GM12873 (cell line): ENCODE data around the gene SNX4.

Experiments
- CTCF ChIP-seq: IDR thresholded peaks from 2 replicates; pipeline ENCODE4 v1.5.1; 2012; ENCODE audit warnings: low read depth, mild to moderate bottlenecking, moderate library complexity, low read length, control low read depth; ENCODE audit not compliant: insufficient read depth; ENCODE audit errors: missing control alignments

The SNX4 gene

DNA sequence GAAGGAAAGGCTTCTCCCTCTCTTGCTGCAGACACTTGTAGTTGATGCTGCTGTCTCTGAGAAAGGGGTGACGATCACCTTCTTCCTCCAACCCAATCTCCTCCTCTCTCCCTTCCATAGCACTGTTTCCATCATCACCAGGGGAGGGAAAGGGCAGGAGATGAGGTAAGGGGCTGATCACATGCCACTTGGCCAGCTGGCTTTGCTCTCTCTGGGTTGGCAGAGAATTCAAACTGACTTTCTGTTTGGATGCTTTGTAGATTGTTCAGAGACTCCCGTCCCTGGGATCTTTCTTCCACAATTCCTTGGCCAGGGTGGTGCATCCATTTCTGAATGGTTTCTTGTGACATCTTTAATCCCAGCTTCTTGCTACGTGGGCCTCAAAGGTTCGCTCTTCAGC lies 101.7 kb downstream of the SNX4 start:
- no peak for TF ChIP-seq CTCF

- no peak for TF ChIP-seq CTCF
Observed at GRCh38 chr3:125416235-125416634, 103.8 kb downstream of the SNX4 start.

DNA sequence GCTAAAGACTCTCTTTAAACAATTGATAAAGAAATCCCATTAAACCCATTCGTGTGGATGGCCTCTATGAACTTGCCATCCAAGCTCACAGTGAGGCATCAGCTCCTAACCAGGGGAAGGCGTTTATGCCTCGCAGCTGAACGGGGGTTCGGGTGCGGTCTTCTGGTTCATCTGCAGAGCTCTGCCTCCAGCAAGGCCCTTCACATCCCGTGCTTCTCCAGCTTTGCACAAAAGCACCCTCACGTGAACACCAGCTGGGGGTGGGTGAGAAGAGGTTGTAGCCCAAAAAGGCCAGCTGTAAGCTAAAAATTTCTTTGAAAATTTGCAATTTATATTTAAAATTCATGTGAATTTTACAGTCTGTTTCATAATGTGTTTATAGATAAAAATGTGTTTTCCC lies 105.3 kb downstream of the SNX4 start:
- TF ChIP-seq CTCF, result no peak

- TF ChIP-seq CTCF, result no peak
Observed at GRCh38 chr3:125410922-125411321, 109.1 kb downstream of the SNX4 start.

GRCh38 chr3:125406070-125406469 lies 113.9 kb downstream of the SNX4 start:
- TF ChIP-seq CTCF, result no peak

GRCh38 chr3:125403789-125404188 lies 116.2 kb downstream of the SNX4 start:
- no peak for TF ChIP-seq CTCF

DNA sequence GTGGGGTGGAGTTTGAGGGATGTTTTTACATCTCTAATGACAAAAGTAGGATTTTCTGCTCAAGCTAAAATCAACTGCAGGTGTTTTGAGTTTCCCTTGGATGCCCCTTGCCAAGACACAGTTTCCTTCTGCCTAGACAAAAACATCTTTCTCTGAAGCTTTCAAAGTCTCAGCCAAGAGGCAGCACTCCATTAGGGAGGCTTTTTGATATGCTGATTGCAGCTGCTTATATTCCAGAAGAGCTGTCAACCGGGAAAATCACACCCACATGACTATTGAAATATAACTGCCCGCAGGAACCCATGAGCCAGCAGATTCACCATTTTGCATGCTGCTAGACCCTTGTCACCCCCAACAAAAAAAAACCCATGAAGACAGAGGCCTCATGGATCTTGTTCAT lies 117.4 kb downstream of the SNX4 start:
- TF ChIP-seq CTCF, result no peak
